ENCODE data around the gene SUSD6.
"Not testable (repeated sequence)": the region's sequence is repeated elsewhere in the genome, so short reads cannot be mapped to it uniquely, and the experiment has no call there.

The SUSD6 gene

GRCh38 chr14:69710378-69710777, 99.0 kb downstream of the SUSD6 start:
- no peak overlapping the region for H3K4me3 ChIP-seq (ENCODE audit: low read depth in 1 of 2, low read length in 2 of 2)
- peaks cover 24 to 31% of the 10 kb centered on the region in 2 donors for H3K4me1 ChIP-seq (ENCODE audit: control insufficient read depth in 1 of 2, insufficient read depth in 2 of 2, low read length in 2 of 2)
- H3K27ac ChIP-seq (ENCODE audit: low read length) = no peak overlapping the region
- H3K36me3 ChIP-seq (ENCODE audit: control insufficient read depth in 1 of 2, insufficient read depth in 2 of 2, low read length in 2 of 2) = peaks cover 35 to 40% of the 10 kb centered on the region in 2 donors
- no peaks in the 10 kb centered on the region for H3K27me3 ChIP-seq (ENCODE audit: low read depth, low read length)
- H3K9me3 ChIP-seq (ENCODE audit: control insufficient read depth in 1 of 2, low read length in 2 of 2) = no peaks in the 10 kb centered on the region

GRCh38 chr14:69711065-69711464, 99.7 kb downstream of the SUSD6 start:
- peaks cover 28 to 37% of the 10 kb centered on the region in 2 donors for H3K4me1 ChIP-seq (ENCODE audit: control insufficient read depth in 1 of 2, insufficient read depth in 2 of 2, low read length in 2 of 2)
- peaks cover 33% of the 10 kb centered on the region in 2 donors for H3K36me3 ChIP-seq (ENCODE audit: control insufficient read depth in 1 of 2, insufficient read depth in 2 of 2, low read length in 2 of 2)
- no peaks in the 10 kb centered on the region for H3K9me3 ChIP-seq (ENCODE audit: control insufficient read depth in 1 of 2, low read length in 2 of 2)
- H3K4me3 ChIP-seq (ENCODE audit: low read depth in 1 of 2, low read length in 2 of 2) = no peak overlapping the region
- no peak overlapping the region for H3K27ac ChIP-seq (ENCODE audit: low read length)
- no peaks in the 10 kb centered on the region for H3K27me3 ChIP-seq (ENCODE audit: low read depth, low read length)

- H3K4me1 ChIP-seq (ENCODE audit: control insufficient read depth in 1 of 2, insufficient read depth in 2 of 2, low read length in 2 of 2) = peaks cover 32 to 41% of the 10 kb centered on the region in 2 donors
- peaks cover 32 to 33% of the 10 kb centered on the region in 2 donors for H3K36me3 ChIP-seq (ENCODE audit: control insufficient read depth in 1 of 2, insufficient read depth in 2 of 2, low read length in 2 of 2)
- H3K4me3 ChIP-seq (ENCODE audit: low read depth in 1 of 2, low read length in 2 of 2) = no peak overlapping the region
- no peak overlapping the region for H3K27ac ChIP-seq (ENCODE audit: low read length)
- H3K27me3 ChIP-seq (ENCODE audit: low read depth, low read length) = no peaks in the 10 kb centered on the region
- no peaks in the 10 kb centered on the region for H3K9me3 ChIP-seq (ENCODE audit: control insufficient read depth in 1 of 2, low read length in 2 of 2)
These were observed 100.1 kb downstream of the SUSD6 start for GRCh38 chr14:69711477-69711876.

GRCh38 chr14:69711881-69712560, 100.6 kb downstream of the SUSD6 start:
- peaks cover 28 to 33% of the 10 kb centered on the region in 2 donors for H3K36me3 ChIP-seq (ENCODE audit: control insufficient read depth in 1 of 2, insufficient read depth in 2 of 2, low read length in 2 of 2)
- no peaks in the 10 kb centered on the region for H3K27me3 ChIP-seq (ENCODE audit: low read depth, low read length)
- H3K27ac ChIP-seq (ENCODE audit: low read length) = peak overlapping the region; percentile 52
- no peaks in the 10 kb centered on the region for H3K9me3 ChIP-seq (ENCODE audit: control insufficient read depth in 1 of 2, low read length in 2 of 2)
- H3K4me3 ChIP-seq (ENCODE audit: low read depth in 1 of 2, low read length in 2 of 2) = no peak overlapping the region
- peaks cover 36 to 43% of the 10 kb centered on the region in 2 donors for H3K4me1 ChIP-seq (ENCODE audit: control insufficient read depth in 1 of 2, insufficient read depth in 2 of 2, low read length in 2 of 2)

GRCh38 chr14:69712599-69713088, 101.2 kb downstream of the SUSD6 start:
- H3K27me3 ChIP-seq (ENCODE audit: low read depth, low read length) = no peaks in the 10 kb centered on the region
- H3K36me3 ChIP-seq (ENCODE audit: control insufficient read depth in 1 of 2, insufficient read depth in 2 of 2, low read length in 2 of 2) = peaks cover 25 to 33% of the 10 kb centered on the region in 2 donors
- peaks cover 36 to 43% of the 10 kb centered on the region in 2 donors for H3K4me1 ChIP-seq (ENCODE audit: control insufficient read depth in 1 of 2, insufficient read depth in 2 of 2, low read length in 2 of 2)
- H3K9me3 ChIP-seq (ENCODE audit: control insufficient read depth in 1 of 2, low read length in 2 of 2) = no peaks in the 10 kb centered on the region
- no peak overlapping the region for H3K4me3 ChIP-seq (ENCODE audit: low read depth in 1 of 2, low read length in 2 of 2)
- H3K27ac ChIP-seq (ENCODE audit: low read length) = peak overlapping the region; percentile 52

- Histone ChIP-seq H3K27ac (ENCODE audit: low read length) (peak overlapping the region; percentile 52), H3K36me3 (ENCODE audit: control insufficient read depth in 1 of 2, insufficient read depth in 2 of 2, low read length in 2 of 2) (peaks cover 24 to 32% of the 10 kb centered on the region in 2 donors), H3K4me3 (ENCODE audit: low read depth in 1 of 2, low read length in 2 of 2) (no peak overlapping the region), H3K4me1 (ENCODE audit: control insufficient read depth in 1 of 2, insufficient read depth in 2 of 2, low read length in 2 of 2) (peaks cover 36 to 43% of the 10 kb centered on the region in 2 donors), H3K9me3 (ENCODE audit: control insufficient read depth in 1 of 2, low read length in 2 of 2) (no peaks in the 10 kb centered on the region), H3K27me3 (ENCODE audit: low read depth, low read length) (no peaks in the 10 kb centered on the region)
These were observed 101.9 kb downstream of the SUSD6 start for GRCh38 chr14:69713209-69713781.

GRCh38 chr14:69713993-69714679, 102.7 kb downstream of the SUSD6 start:
- peaks cover 38 to 43% of the 10 kb centered on the region in 2 donors for H3K4me1 ChIP-seq (ENCODE audit: control insufficient read depth in 1 of 2, insufficient read depth in 2 of 2, low read length in 2 of 2)
- no peak overlapping the region for H3K4me3 ChIP-seq (ENCODE audit: low read depth in 1 of 2, low read length in 2 of 2)
- no peaks in the 10 kb centered on the region for H3K27me3 ChIP-seq (ENCODE audit: low read depth, low read length)
- H3K27ac ChIP-seq (ENCODE audit: low read length) = no peak overlapping the region
- peaks cover 15 to 23% of the 10 kb centered on the region in 2 donors for H3K36me3 ChIP-seq (ENCODE audit: control insufficient read depth in 1 of 2, insufficient read depth in 2 of 2, low read length in 2 of 2)
- no peaks in the 10 kb centered on the region for H3K9me3 ChIP-seq (ENCODE audit: control insufficient read depth in 1 of 2, low read length in 2 of 2)

- Histone ChIP-seq H3K27ac (ENCODE audit: low read length) (peak overlapping the region; percentile 41), H3K4me3 (ENCODE audit: low read depth in 1 of 2, low read length in 2 of 2) (no peak overlapping the region), H3K4me1 (ENCODE audit: control insufficient read depth in 1 of 2, insufficient read depth in 2 of 2, low read length in 2 of 2) (peaks cover 34 to 40% of the 10 kb centered on the region in 2 donors), H3K9me3 (ENCODE audit: control insufficient read depth in 1 of 2, low read length in 2 of 2) (no peaks in the 10 kb centered on the region), H3K36me3 (ENCODE audit: control insufficient read depth in 1 of 2, insufficient read depth in 2 of 2, low read length in 2 of 2) (peaks cover 3 to 12% of the 10 kb centered on the region in 2 donors), H3K27me3 (ENCODE audit: low read depth, low read length) (no peaks in the 10 kb centered on the region)
These were observed 104.5 kb downstream of the SUSD6 start for GRCh38 chr14:69715725-69716477.

- H3K27ac ChIP-seq (ENCODE audit: low read length) = peak overlapping the region; percentile 41
- peaks cover 33% of the 10 kb centered on the region in 2 donors for H3K4me1 ChIP-seq (ENCODE audit: control insufficient read depth in 1 of 2, insufficient read depth in 2 of 2, low read length in 2 of 2)
These were observed 105.2 kb downstream of the SUSD6 start for GRCh38 chr14:69716478-69717187.

GRCh38 chr14:69718614-69719013, 107.2 kb downstream of the SUSD6 start:
- not testable (repeated sequence) for H3K4me3 ChIP-seq (ENCODE audit: low read depth in 1 of 2, low read length in 2 of 2); H3K9me3 ChIP-seq (ENCODE audit: control insufficient read depth in 1 of 2, low read length in 2 of 2); H3K27ac ChIP-seq (ENCODE audit: low read length); H3K36me3 ChIP-seq (ENCODE audit: control insufficient read depth in 1 of 2, insufficient read depth in 2 of 2, low read length in 2 of 2); H3K27me3 ChIP-seq (ENCODE audit: low read depth, low read length)
- peaks cover 16 to 17% of the 10 kb centered on the region in 2 donors for H3K4me1 ChIP-seq (ENCODE audit: control insufficient read depth in 1 of 2, insufficient read depth in 2 of 2, low read length in 2 of 2)

More at GRCh38 chr14:69716478-69717187, 105.2 kb downstream of the SUSD6 start:
- Histone ChIP-seq H3K9me3 (ENCODE audit: control insufficient read depth in 1 of 2, low read length in 2 of 2) (no peaks in the 10 kb centered on the region), H3K4me3 (ENCODE audit: low read depth in 1 of 2, low read length in 2 of 2) (no peak overlapping the region), H3K36me3 (ENCODE audit: control insufficient read depth in 1 of 2, insufficient read depth in 2 of 2, low read length in 2 of 2) (peaks cover 3 to 6% of the 10 kb centered on the region in 2 donors), H3K27me3 (ENCODE audit: low read depth, low read length) (no peaks in the 10 kb centered on the region)

All from muscle layer of duodenum (tissue), 2 donors.